ENCODE measurements around the gene RAB11FIP4. TPM values are rescaled to one million over a fixed set of nuclear protein-coding genes. Genes with fewer than 3 reads are reported as not detected.

The RAB11FIP4 gene
- total RNA-seq, 2 donors from 2014 or later: 22.5 to 30.8 TPM

GRCh38 chr17:31556969-31557645 is 165.6 kb downstream of the RAB11FIP4 start:
- 84% methylated on average over 13 of the region's 13 CpGs for WGBS
- TF ChIP-seq CTCF (IDR thresholded peaks at IDR 0.05) (no peak), POLR2AphosphoS5 (IDR thresholded peaks at IDR 0.05) (no peak), POLR2A (IDR thresholded peaks at IDR 0.05) (no peak)

GRCh38 chr17:31558748-31559583 is 167.5 kb downstream of the RAB11FIP4 start:
- TF ChIP-seq CTCF (IDR thresholded peaks at IDR 0.05): peak; percentile 87 to 97 (median 97)
- no peak for TF ChIP-seq POLR2AphosphoS5 (IDR thresholded peaks at IDR 0.05)
- peak; percentile 48 for TF ChIP-seq POLR2A (IDR thresholded peaks at IDR 0.05)
- DNase-seq (ENCODE audit: low spot score): peak; percentile 68
- Histone ChIP-seq H3K4me1 (replicated peaks) (peaks cover 14% of the 10 kb centered on the region), H3K36me3 (no peaks in the 10 kb centered on the region), H3K27me3 (replicated peaks; ENCODE audit: insufficient read depth) (no peaks in the 10 kb centered on the region), H3K4me3 (peak overlapping the region; percentile 56 to 74), H3K27ac (peak overlapping the region; percentile 91 to 92), H3K9me3 (no peaks in the 10 kb centered on the region)
- intact Hi-C loops (cut with DNase I): loop anchor here (1.0 to 5.0 kb wide), 3 partner anchors 183 to 298 kb away; partner anchors contain the start of gene COPRS
- WGBS: under 1% methylated on average over 91 of the region's 111 CpGs

More at GRCh38 chr17:31556969-31557645, 165.6 kb downstream of the RAB11FIP4 start:
- no peaks in the 10 kb centered on the region for H3K9me3 ChIP-seq
- no peak for DNase-seq (ENCODE audit: low spot score)
- intact Hi-C loops (cut with DNase I): loop anchor here (5.0 kb wide), 2 partner anchors 185 to 300 kb away; partner anchors contain the start of gene COPRS
- no peak overlapping the region for H3K4me3 ChIP-seq
- peaks cover 14% of the 10 kb centered on the region for H3K4me1 ChIP-seq (replicated peaks)
- no peak overlapping the region for H3K27ac ChIP-seq
- H3K36me3 ChIP-seq: no peaks in the 10 kb centered on the region
- no peaks in the 10 kb centered on the region for H3K27me3 ChIP-seq (replicated peaks; ENCODE audit: insufficient read depth)

GRCh38 chr17:31559584-31560501 is 168.4 kb downstream of the RAB11FIP4 start:
- Histone ChIP-seq H3K4me1 (replicated peaks) (peaks cover 14% of the 10 kb centered on the region), H3K36me3 (no peaks in the 10 kb centered on the region), H3K9me3 (no peaks in the 10 kb centered on the region), H3K27me3 (replicated peaks; ENCODE audit: insufficient read depth) (no peaks in the 10 kb centered on the region), H3K4me3 (peak overlapping the region; percentile 56 to 74), H3K27ac (peak overlapping the region; percentile 91 to 92)
- no peak for DNase-seq (ENCODE audit: low spot score)
- no peak for TF ChIP-seq POLR2A (IDR thresholded peaks at IDR 0.05)
- no peak for TF ChIP-seq CTCF (IDR thresholded peaks at IDR 0.05)
- TF ChIP-seq POLR2AphosphoS5 (IDR thresholded peaks at IDR 0.05): no peak
- intact Hi-C loops (cut with DNase I): loop anchor here (5.0 kb wide), 2 partner anchors 182 to 297 kb away; partner anchors contain the start of gene COPRS
- 7% methylated on average over 81 of the region's 91 CpGs for WGBS

- no peak for DNase-seq (ENCODE audit: low spot score)
- peak overlapping the region; percentile 56 to 74 for H3K4me3 ChIP-seq
- H3K4me1 ChIP-seq (replicated peaks): peaks cover 14% of the 10 kb centered on the region
- H3K36me3 ChIP-seq: no peaks in the 10 kb centered on the region
- H3K27ac ChIP-seq: peak overlapping the region; percentile 91 to 92
- 23% methylated on average over 10 of the region's 10 CpGs for whole genome bisulfite sequencing
- intact Hi-C loops (cut with DNase I): no loop called here
- H3K9me3 ChIP-seq: no peaks in the 10 kb centered on the region
- TF ChIP-seq CTCF (IDR thresholded peaks at IDR 0.05) (no peak), POLR2AphosphoS5 (IDR thresholded peaks at IDR 0.05) (peak; percentile 33)
- H3K27me3 ChIP-seq (replicated peaks; ENCODE audit: insufficient read depth): no peaks in the 10 kb centered on the region
Observed at GRCh38 chr17:31560616-31561235, 169.3 kb downstream of the RAB11FIP4 start.

Measured in prostate gland (tissue), 2 donors.